HCT116 (cell line): ENCODE results near the gene PPTC7.

Source experiments
- CEBPB ChIP-seq: IDR thresholded peaks from 2 replicates; pipeline ENCODE4 v1.6.1; 2012; ENCODE audit warnings: low read depth
- CTCF ChIP-seq, 3 experiments: fragments of 200-600 bp in 1 of 3; sonication (generic) in 1 of 3; IDR thresholded peaks in 2 of 3; conservative IDR thresholded peaks in 1 of 3; 2 replicates each; pipeline ENCODE4 v1.5.1; 2012 to 2017; ENCODE audit warnings: low read depth in 2 of 3, low read length in 2 of 3, antibody characterized with exemption in 1 of 3, borderline replicate concordance in 1 of 3, control low read depth in 1 of 3, mild to moderate bottlenecking in 1 of 3, mixed read lengths in 1 of 3, mixed run types in 1 of 3, moderate library complexity in 1 of 3; ENCODE audit not compliant: insufficient read depth in 1 of 3
- EZH2 ChIP-seq: fragments of 200-600 bp; sonication (generic); IDR thresholded peaks from 2 replicates; pipeline ENCODE4 v1.6.1; 2017; ENCODE audit warnings: antibody characterized with exemption, mixed run types
- REST ChIP-seq: IDR thresholded peaks from 2 replicates; pipeline ENCODE4 v1.6.1; 2012; ENCODE audit warnings: low read depth
- SP1 ChIP-seq: IDR thresholded peaks from 2 replicates; pipeline ENCODE4 v1.6.1; 2012; ENCODE audit warnings: low read depth
- YY1 ChIP-seq: IDR thresholded peaks from 2 replicates; pipeline ENCODE4 v1.6.1; 2011; ENCODE audit warnings: low read length, low read depth, moderate library complexity, mild to moderate bottlenecking; ENCODE audit not compliant: insufficient replicate concordance; ENCODE audit errors: extremely low read depth
- ZNF274 ChIP-seq: fragments of 200-500 bp; sonication (Bioruptor generic); IDR thresholded peaks from 2 replicates; pipeline ENCODE4 v1.6.1; 2014; ENCODE audit warnings: mild to moderate bottlenecking, low read depth, low read length, inconsistent platforms

- TF ChIP-seq CTCF (IDR thresholded peaks at IDR 0.05 in 2 of 3, conservative IDR thresholded peaks at IDR 0.05 in 1 of 3; ENCODE audit: borderline replicate concordance in 1 of 3, insufficient read depth in 1 of 3, low read depth in 2 of 3, low read length in 2 of 3) (no peak), SP1 (peak; percentile 95), ZNF274 (no peak), EZH2 (no peak), YY1 (peak; percentile 92), CEBPB (peak; percentile 62; the same call in 1 of the 2 replicates), REST (no peak)
Measured at GRCh38 chr12:110501752-110502738, 81.1 kb downstream of the PPTC7 start, which contains the start of the genes RAD9B and VPS29.
